GM13977 (cell line): ENCODE results near the gene CEP192.
"Not testable (repeated sequence)": the region's sequence is repeated elsewhere in the genome, so short reads cannot be mapped to it uniquely, and the experiment has no call there.

Experiments used
- DNase-seq: peaks from one replicate; pipeline ENCODE4 v3.0.0; 2012; ENCODE audit warnings: low spot score
- CTCF ChIP-seq: IDR thresholded peaks from 2 replicates; pipeline ENCODE4 v1.5.1; 2012; ENCODE audit warnings: mild to moderate bottlenecking, control low read depth; ENCODE audit not compliant: insufficient read depth; ENCODE audit errors: extremely low read depth, missing control alignments
- in situ Hi-C: fragments of 300-500 bp; cut with MboI; formaldehyde crosslinking; loops from one replicate; pipeline ENCODE4 v1.12.0; 2022; ENCODE audit warnings: low sequenced_read_pairs, low pct_unique_long_range_greater_than_20kb, mixed read lengths, inconsistent platforms; ENCODE audit not compliant: unreplicated experiment

The CEP192 gene

GRCh38 chr18:12973562-12974213, 17.5 kb upstream of the CEP192 start:
- no peak for TF ChIP-seq CTCF

GRCh38 chr18:12975488-12975887, 15.7 kb upstream of the CEP192 start:
- no peak for DNase-seq
- TF ChIP-seq CTCF = no peak
- in situ Hi-C loops = no loop called here

More at GRCh38 chr18:12973562-12974213, 17.5 kb upstream of the CEP192 start:
- DNase-seq = no peak
- in situ Hi-C loops = no loop called here

- DNase-seq = no peak
- TF ChIP-seq CTCF = no peak
- in situ Hi-C loops = no loop called here
Observed at GRCh38 chr18:12976305-12976704, 14.9 kb upstream of the CEP192 start.

- in situ Hi-C loops, DNase-seq: not testable (repeated sequence)
Observed at GRCh38 chr18:12980065-12980464, 11.1 kb upstream of the CEP192 start.

GRCh38 chr18:12989397-12990122, 1.6 kb upstream of the CEP192 start:
- no peak for TF ChIP-seq CTCF
- in situ Hi-C loops = no loop called here
- DNase-seq = no peak

- DNase-seq = no peak
- TF ChIP-seq CTCF = no peak
- in situ Hi-C loops = no loop called here
Observed at GRCh38 chr18:12990123-12990475, 1.1 kb upstream of the CEP192 start.

- in situ Hi-C loops = no loop called here
- no peak for TF ChIP-seq CTCF
- no peak for DNase-seq
Observed at GRCh38 chr18:12990641-12990966, 558 bp upstream of the CEP192 start.
